Heart right ventricle (tissue), 16 donors: Measurements from ENCODE around the gene SPHKAP. TPM values are rescaled to one million over a fixed set of nuclear protein-coding genes. Genes with fewer than 3 reads are reported as not detected.
"Not testable (repeated sequence)": the region's sequence is repeated elsewhere in the genome, so short reads cannot be mapped to it uniquely, and the experiment has no call there.

Experiments
- ATAC-seq, 8 donors: fragments of 200-7000 bp; cut with Tn5 transposase; one replicate each; pipeline ENCODE4 v1.9.1; 2020; ENCODE audit warnings: mild to moderate bottlenecking in 8 of 8, moderate library complexity in 8 of 8, moderate number of reproducible peaks in 1 of 8
- DNase-seq, 2 donors: peaks; one replicate each; pipeline ENCODE4 v3.0.0-alpha.2; 2020
- H3K27ac ChIP-seq, 10 donors: fragments of 200-600 bp; sonication (generic) in 2 of 10; one replicate each; pipeline versions ENCODE4 v1.5.0 to v1.8.0; 2020 to 2022; ENCODE audit warnings: mild to moderate bottlenecking in 3 of 10
- H3K27me3 ChIP-seq, 7 donors: fragments of 200-600 bp; one replicate each; pipeline ENCODE4 v1.8.0; 2021 to 2022; ENCODE audit warnings: mild to moderate bottlenecking in 2 of 7
- H3K36me3 ChIP-seq, 9 donors: fragments of 200-600 bp; sonication (generic) in 1 of 9; one replicate each; pipeline versions ENCODE4 v1.5.0 to v1.8.0; 2020 to 2022; ENCODE audit warnings: mild to moderate bottlenecking in 2 of 9
- H3K4me1 ChIP-seq, 9 donors: fragments of 200-600 bp; sonication (generic) in 1 of 9; one replicate each; pipeline versions ENCODE4 v1.5.0 to v1.8.0; 2020 to 2022; ENCODE audit warnings: mild to moderate bottlenecking in 4 of 9
- H3K4me3 ChIP-seq, 10 donors: fragments of 200-600 bp; sonication (generic) in 2 of 10; one replicate each; pipeline versions ENCODE4 v1.5.0 to v1.8.0; 2020 to 2022; ENCODE audit warnings: mild to moderate bottlenecking in 7 of 10, moderate library complexity in 2 of 10
- H3K9me3 ChIP-seq, 11 donors: fragments of 200-600 bp in 10 of 11; sonication (generic) in 2 of 11; one replicate each; pipeline versions ENCODE4 v1.5.0 to v1.8.0; 2013 to 2022; ENCODE audit warnings: mild to moderate bottlenecking in 2 of 11, control low read depth in 1 of 11, moderate library complexity in 1 of 11
- WGBS, 2 donors: extraction: QIAGEN DNeasy Blood & Tissue Kit; methylation state at CpG; one replicate each; pipeline ENCODE4 v1.1.7; 2013; ENCODE audit warnings: inconsistent platforms in 1 of 2; 5-methylcytosine and 5-hydroxymethylcytosine counted together
- intact Hi-C, 10 donors: fragments of 100-400 bp; cut with DNase I; formaldehyde crosslinking; loops; one replicate each; pipeline versions ENCODE4 v1.11.1 to v1.14.2; 2022
- long read RNA-seq, 3 donors: library from polyadenylated mRNA; unstranded; transcript quantifications; one replicate each; pipeline ENCODE4 v2.0.0, GENCODE V29; 2020 to 2021
- polyA plus RNA-seq, 2 donors: library from polyadenylated mRNA; stranded (reverse); fragments of 200-250 nt; gene quantifications; one replicate each; pipeline ENCODE4 v1.2.3, GENCODE V29; 2013
- total RNA-seq, 10 donors: library from RNA; stranded (reverse); fragmentation: NEBNext Ultra II Directional in 3 of 10; extraction: Animal tissue kit (Norgen Biotek cat#: 25700) in 3 of 10; gene quantifications; one replicate each; pipeline versions ENCODE4 v1.2.1 to v1.2.4, GENCODE V29; 2021 to 2023
- TF ChIP-seq, protein P1 (sequence below), 9 donors: fragments of 200-600 bp; sonication (generic) in 2 of 9; IDR thresholded peaks; one replicate each; pipeline versions ENCODE4 v1.5.0 to v1.8.0; 2021 to 2022; ENCODE audit warnings: antibody characterized with exemption in 9 of 9, mild to moderate bottlenecking in 5 of 9, moderate library complexity in 1 of 9
- donor health status: Arrhythmogenic right ventricular cardiomyopathy.
- donor health status: ischemic (EF 13 %, LVEDD 7.1; RV severe dilation, severe dysfunction).
- donor health status: healthy with polysubstance abuse.
- donor health status: DM: no; HTN: yes; CAD: no.
- donor health status: DM: no; HTN: no; CAD: no.
- donor health status: ischemic (EF 25% LVEDD 6.9; RV normal size, moderate dysfunction).
- donor health status: ischemic (EF 25% LVEDD 5.7; RV mildly dilated, moderate dysfunction).
- donor health status: healthy.
- donor health status: DM: yes; HTN: yes; CAD: no.
- donor health status: Ischemic cardiomyopathy.
- donor health status: ischemic (EF 35%, LVEDD 5.7; RV mildly dilated, moderate dysfunction).
- donor health status: nonischemic (EF 11% LVEDD 7.7; RV severe dilation, severe dysfunction).
- donor health status: DM: yes; HTN: yes; CAD: no.
- donor health status: PGD.
- donor health status: ischemic (EF 29% LVEDD 5.4; RV normal size, mild dysfunction).
- donor health status: nonischemic (EF 23%, LVEDD 6.1; RV moderate dilation, normal function).

Gene SPHKAP, protein sequence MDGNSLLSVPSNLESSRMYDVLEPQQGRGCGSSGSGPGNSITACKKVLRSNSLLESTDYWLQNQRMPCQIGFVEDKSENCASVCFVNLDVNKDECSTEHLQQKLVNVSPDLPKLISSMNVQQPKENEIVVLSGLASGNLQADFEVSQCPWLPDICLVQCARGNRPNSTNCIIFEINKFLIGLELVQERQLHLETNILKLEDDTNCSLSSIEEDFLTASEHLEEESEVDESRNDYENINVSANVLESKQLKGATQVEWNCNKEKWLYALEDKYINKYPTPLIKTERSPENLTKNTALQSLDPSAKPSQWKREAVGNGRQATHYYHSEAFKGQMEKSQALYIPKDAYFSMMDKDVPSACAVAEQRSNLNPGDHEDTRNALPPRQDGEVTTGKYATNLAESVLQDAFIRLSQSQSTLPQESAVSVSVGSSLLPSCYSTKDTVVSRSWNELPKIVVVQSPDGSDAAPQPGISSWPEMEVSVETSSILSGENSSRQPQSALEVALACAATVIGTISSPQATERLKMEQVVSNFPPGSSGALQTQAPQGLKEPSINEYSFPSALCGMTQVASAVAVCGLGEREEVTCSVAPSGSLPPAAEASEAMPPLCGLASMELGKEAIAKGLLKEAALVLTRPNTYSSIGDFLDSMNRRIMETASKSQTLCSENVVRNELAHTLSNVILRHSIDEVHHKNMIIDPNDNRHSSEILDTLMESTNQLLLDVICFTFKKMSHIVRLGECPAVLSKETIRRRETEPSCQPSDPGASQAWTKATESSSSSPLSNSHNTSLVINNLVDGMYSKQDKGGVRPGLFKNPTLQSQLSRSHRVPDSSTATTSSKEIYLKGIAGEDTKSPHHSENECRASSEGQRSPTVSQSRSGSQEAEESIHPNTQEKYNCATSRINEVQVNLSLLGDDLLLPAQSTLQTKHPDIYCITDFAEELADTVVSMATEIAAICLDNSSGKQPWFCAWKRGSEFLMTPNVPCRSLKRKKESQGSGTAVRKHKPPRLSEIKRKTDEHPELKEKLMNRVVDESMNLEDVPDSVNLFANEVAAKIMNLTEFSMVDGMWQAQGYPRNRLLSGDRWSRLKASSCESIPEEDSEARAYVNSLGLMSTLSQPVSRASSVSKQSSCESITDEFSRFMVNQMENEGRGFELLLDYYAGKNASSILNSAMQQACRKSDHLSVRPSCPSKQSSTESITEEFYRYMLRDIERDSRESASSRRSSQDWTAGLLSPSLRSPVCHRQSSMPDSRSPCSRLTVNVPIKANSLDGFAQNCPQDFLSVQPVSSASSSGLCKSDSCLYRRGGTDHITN (N-terminal part only)
- total RNA-seq (100 to 1,000 TPM in 7 of 10 donors, 10 to 100 TPM in 3; 70.9 to 151 (median 109) TPM), polyA plus RNA-seq (10 to 100 TPM in 1 of 2 donors, 1 to 10 TPM in 1; 4.7 to 14.6 TPM)
- long read RNA-seq, donor 1, partial matches to known transcripts = 54 of 66 reads
- long read RNA-seq, donor 1, other reads (novel, unspliced or antisense) = 12 of 66 reads
- long read RNA-seq, donor 2, full-length matches to known transcripts = 3 of 108 reads
- long read RNA-seq, donor 2, partial matches to known transcripts = 81 of 108 reads
- long read RNA-seq, donor 2, other reads (novel, unspliced or antisense) = 24 of 108 reads
- long read RNA-seq, donor 3, full-length matches to known transcripts = 3 of 91 reads
- long read RNA-seq, donor 3, partial matches to known transcripts = 70 of 91 reads
- long read RNA-seq, donor 3, other reads (novel, unspliced or antisense) = 18 of 91 reads

DNA sequence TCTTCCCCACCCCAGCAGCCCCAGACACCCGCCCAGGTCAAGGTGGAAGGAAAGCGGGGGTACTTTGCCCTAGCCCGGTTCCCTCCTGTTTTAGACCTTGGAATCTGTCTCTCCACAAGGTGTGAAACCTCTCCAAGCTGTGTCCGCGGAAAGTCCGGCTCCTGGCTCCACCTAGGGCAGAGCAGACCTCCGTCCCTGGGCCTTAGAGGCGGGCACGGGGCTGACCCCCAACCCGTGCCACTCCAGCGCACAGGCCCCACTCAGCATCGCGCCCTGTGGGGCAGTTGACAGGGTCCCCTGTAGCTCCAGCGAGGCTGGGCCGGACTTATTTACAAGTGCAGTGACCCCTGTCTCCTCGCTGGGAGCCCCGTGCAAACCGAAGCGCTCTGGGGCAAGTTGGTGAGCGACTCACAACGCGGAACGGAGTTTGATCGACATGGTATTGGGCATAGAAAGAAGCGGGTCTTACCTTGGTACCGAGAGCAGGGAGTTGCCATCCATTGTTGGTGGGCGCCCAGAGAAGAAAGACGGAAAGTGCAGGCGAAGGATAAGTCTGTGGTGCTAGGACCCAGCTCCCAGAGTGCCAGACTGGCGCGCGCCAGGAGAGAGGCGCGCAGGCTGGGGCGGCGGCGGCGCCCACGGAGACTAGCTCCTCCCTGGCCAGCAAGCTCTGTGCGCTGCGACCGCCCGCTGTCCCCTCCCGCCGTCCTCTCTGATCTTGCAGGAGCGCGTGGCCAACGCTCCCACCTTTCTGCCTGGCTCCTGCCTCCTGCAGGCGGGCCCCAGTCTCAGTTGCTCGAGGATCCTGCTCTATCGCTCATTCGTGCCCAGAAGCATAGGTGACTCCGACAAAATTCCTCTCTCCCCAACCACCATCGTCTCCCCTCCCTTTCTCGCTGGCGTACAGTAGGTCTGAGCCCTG is at the start of gene SPHKAP:
SPHKAP (minus strand) TSS at position 590 of the 922 bp plus-strand sequence; CDS start at position 501, 89 bp downstream.
- peak within 1 kb of the TSS; percentile 36 to 87 (median 80) for H3K27ac ChIP-seq
- DNase-seq = peak; percentile 39 to 67
- H3K4me3 ChIP-seq = peak within 1 kb of the TSS; percentile 47 to 66 (median 55)

DNA sequence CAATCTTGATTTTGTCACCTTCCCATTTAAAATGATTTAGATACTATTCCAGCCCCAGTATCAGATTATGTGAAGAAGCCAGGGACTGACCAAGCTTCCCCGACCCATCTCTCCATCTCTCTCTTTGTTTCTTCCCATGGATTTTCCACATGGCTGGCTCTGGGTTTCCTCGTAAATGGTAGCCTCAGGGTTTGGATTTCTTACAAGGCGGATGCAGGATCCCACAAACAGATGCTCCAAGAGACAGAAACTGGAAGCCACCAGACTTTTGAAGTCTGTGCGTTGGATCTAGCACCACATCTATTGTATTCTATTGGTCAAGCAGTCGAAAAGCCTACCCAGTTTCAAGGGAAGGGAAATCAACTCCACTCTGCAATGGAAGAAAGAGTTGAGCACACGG is 46.0 kb upstream of the SPHKAP start:
- no peak for ATAC-seq
- intact Hi-C loops = no loop called here
- no peak for DNase-seq
- H3K4me1 ChIP-seq = no peaks in the 10 kb centered on the region
- H3K9me3 ChIP-seq = peaks cover 0 to 5% (median 0%) of the 10 kb centered on the region in 11 donors
- no peak overlapping the region for H3K4me3 ChIP-seq
- TF ChIP-seq, protein P1, sequence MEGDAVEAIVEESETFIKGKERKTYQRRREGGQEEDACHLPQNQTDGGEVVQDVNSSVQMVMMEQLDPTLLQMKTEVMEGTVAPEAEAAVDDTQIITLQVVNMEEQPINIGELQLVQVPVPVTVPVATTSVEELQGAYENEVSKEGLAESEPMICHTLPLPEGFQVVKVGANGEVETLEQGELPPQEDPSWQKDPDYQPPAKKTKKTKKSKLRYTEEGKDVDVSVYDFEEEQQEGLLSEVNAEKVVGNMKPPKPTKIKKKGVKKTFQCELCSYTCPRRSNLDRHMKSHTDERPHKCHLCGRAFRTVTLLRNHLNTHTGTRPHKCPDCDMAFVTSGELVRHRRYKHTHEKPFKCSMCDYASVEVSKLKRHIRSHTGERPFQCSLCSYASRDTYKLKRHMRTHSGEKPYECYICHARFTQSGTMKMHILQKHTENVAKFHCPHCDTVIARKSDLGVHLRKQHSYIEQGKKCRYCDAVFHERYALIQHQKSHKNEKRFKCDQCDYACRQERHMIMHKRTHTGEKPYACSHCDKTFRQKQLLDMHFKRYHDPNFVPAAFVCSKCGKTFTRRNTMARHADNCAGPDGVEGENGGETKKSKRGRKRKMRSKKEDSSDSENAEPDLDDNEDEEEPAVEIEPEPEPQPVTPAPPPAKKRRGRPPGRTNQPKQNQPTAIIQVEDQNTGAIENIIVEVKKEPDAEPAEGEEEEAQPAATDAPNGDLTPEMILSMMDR (IDR thresholded peaks at IDR 0.05) = no peak
- no peaks in the 10 kb centered on the region for H3K36me3 ChIP-seq
- no peak overlapping the region for H3K27ac ChIP-seq
- 79 to 84% methylated on average over 6 of the region's 6 CpGs for WGBS, 2 donors
- H3K27me3 ChIP-seq = no peaks in the 10 kb centered on the region

More for the DNA sequence above, at the start of gene SPHKAP:
- Histone ChIP-seq H3K36me3 (no peaks in the 10 kb centered on the region), H3K4me1 (no peaks in the 10 kb centered on the region), H3K9me3 (peaks cover 0 to 20% (median 7%) of the 10 kb centered on the region in 11 donors), H3K27me3 (peaks cover 0 to 33% (median 11%) of the 10 kb centered on the region in 7 donors)
- TF ChIP-seq, protein P1 (IDR thresholded peaks at IDR 0.05) = peak in 3 of 9 donors; percentile 13 to 26 (median 14)
- 1 to 2% methylated on average over 56 of the region's 56 CpGs for WGBS, 2 donors
- peak; percentile 79 to 94 (median 90) for ATAC-seq
- intact Hi-C loops = loop anchor here in 8 of 10 donors (2.0 to 10.0 kb wide), 8 partner anchors 133 to 476 kb away; no protein-coding TSS in a partner anchor

- no peaks in the 10 kb centered on the region for H3K36me3 ChIP-seq
- no peaks in the 10 kb centered on the region for H3K27me3 ChIP-seq
- peaks cover 0 to 5% (median 0%) of the 10 kb centered on the region in 11 donors for H3K9me3 ChIP-seq
- TF ChIP-seq, protein P1 (IDR thresholded peaks at IDR 0.05) = no peak
- DNase-seq (no peak), ATAC-seq (no peak)
- intact Hi-C loops = no loop called here
- no peaks in the 10 kb centered on the region for H3K4me1 ChIP-seq
- no peak overlapping the region for H3K4me3 ChIP-seq
- no peak overlapping the region for H3K27ac ChIP-seq
Measured at GRCh38 chr2:228224410-228224809, 42.9 kb upstream of the SPHKAP start.

DNA sequence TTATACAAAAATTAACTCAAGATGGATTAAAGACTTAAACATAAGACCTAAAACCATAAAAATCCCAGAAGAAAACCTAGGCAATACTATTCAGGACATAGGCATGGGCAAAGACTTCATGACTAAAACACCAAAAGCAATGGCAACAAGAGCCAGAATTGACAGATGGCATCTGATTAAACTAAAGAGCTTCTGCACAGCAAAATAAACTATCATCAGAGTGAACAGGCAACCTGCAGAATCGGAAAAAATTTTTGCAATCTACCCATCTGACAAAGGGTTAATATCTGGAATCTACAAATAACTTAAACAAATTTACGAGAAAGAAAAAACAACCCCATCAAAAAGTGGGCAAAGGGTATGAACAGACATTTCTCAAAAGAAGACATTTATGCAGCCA is 37.1 kb upstream of the SPHKAP start:
- H3K27ac ChIP-seq, DNase-seq, intact Hi-C loops, H3K4me3 ChIP-seq, H3K27me3 ChIP-seq, H3K36me3 ChIP-seq, ATAC-seq, H3K4me1 ChIP-seq, H3K9me3 ChIP-seq: not testable (repeated sequence)
- 72 to 88% methylated on average over 2 of the region's 2 CpGs for WGBS, 2 donors
